MM.1S (cell line): ENCODE measurements around the gene MS4A4E.

Experiments
- EZH2 ChIP-seq: fragments of 300-600 bp; sonication (generic); optimal IDR thresholded peaks from 2 replicates; pipeline ENCODE3; 2017; ENCODE audit warnings: low read depth, mild to moderate bottlenecking, antibody characterized with exemption, low read length, mixed read lengths
- TF ChIP-seq, protein P1 (sequence below): fragments of 300-600 bp; sonication (generic); IDR thresholded peaks from 2 replicates; pipeline ENCODE4 v1.5.1; 2016; ENCODE audit warnings: antibody characterized with exemption, low read length, mixed read lengths

GRCh38 chr11:60184824-60185511, 58.0 kb downstream of the MS4A4E start:
- TF ChIP-seq, protein P1, sequence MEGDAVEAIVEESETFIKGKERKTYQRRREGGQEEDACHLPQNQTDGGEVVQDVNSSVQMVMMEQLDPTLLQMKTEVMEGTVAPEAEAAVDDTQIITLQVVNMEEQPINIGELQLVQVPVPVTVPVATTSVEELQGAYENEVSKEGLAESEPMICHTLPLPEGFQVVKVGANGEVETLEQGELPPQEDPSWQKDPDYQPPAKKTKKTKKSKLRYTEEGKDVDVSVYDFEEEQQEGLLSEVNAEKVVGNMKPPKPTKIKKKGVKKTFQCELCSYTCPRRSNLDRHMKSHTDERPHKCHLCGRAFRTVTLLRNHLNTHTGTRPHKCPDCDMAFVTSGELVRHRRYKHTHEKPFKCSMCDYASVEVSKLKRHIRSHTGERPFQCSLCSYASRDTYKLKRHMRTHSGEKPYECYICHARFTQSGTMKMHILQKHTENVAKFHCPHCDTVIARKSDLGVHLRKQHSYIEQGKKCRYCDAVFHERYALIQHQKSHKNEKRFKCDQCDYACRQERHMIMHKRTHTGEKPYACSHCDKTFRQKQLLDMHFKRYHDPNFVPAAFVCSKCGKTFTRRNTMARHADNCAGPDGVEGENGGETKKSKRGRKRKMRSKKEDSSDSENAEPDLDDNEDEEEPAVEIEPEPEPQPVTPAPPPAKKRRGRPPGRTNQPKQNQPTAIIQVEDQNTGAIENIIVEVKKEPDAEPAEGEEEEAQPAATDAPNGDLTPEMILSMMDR: no peak
- no peak for TF ChIP-seq EZH2
